ENCODE results near the gene SUCNR1. TPM values are rescaled to one million over a fixed set of nuclear protein-coding genes. Genes with fewer than 3 reads are reported as not detected.

The SUCNR1 gene
- total RNA-seq, 4 donors from 2014 or later = 0.10 to 0.20 TPM; not detected in 2

DNA sequence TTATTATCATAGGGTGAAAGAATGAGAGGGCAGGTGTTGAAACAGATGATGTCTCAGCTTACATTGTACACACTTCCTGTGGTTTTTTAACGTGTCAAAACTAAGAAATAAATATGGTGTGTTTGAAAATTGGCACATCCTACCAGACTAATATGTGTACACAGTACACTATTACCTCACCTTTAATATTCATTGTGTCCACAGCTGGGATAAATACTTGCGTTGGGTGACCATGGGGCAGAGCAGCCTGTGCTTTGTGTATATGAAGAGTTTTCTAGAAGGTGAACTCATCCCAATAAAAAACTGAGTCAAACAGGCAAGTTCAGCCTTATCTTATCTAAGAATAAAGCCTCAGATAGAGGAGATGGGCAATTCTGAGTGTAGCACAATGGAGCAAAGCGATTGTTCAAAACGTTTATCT is 17.3 kb downstream of the SUCNR1 start:
- H3K36me3 ChIP-seq = no peaks in the 10 kb centered on the region
- no peak overlapping the region for H3K4me3 ChIP-seq
- H3K4me1 ChIP-seq = no peaks in the 10 kb centered on the region
- TF ChIP-seq, protein P1, sequence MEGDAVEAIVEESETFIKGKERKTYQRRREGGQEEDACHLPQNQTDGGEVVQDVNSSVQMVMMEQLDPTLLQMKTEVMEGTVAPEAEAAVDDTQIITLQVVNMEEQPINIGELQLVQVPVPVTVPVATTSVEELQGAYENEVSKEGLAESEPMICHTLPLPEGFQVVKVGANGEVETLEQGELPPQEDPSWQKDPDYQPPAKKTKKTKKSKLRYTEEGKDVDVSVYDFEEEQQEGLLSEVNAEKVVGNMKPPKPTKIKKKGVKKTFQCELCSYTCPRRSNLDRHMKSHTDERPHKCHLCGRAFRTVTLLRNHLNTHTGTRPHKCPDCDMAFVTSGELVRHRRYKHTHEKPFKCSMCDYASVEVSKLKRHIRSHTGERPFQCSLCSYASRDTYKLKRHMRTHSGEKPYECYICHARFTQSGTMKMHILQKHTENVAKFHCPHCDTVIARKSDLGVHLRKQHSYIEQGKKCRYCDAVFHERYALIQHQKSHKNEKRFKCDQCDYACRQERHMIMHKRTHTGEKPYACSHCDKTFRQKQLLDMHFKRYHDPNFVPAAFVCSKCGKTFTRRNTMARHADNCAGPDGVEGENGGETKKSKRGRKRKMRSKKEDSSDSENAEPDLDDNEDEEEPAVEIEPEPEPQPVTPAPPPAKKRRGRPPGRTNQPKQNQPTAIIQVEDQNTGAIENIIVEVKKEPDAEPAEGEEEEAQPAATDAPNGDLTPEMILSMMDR (IDR thresholded peaks at IDR 0.05 in 4 of 5, conservative IDR thresholded peaks at IDR 0.05 in 1 of 5) = no peak
- no peak for TF ChIP-seq POLR2A (IDR thresholded peaks at IDR 0.05)
- in situ Hi-C loops (cut with MboI; ENCODE audit: low sequenced_read_pairs in 4 of 4) = no loop called here
- H3K27ac ChIP-seq = no peak overlapping the region
- H3K9me3 ChIP-seq = no peaks in the 10 kb centered on the region
- no peaks in the 10 kb centered on the region for H3K27me3 ChIP-seq
- ATAC-seq (no peak), DNase-seq (no peak)
- intact Hi-C loops (cut with DNase I; ENCODE audit: low total_unique reads) = no loop called here

DNA sequence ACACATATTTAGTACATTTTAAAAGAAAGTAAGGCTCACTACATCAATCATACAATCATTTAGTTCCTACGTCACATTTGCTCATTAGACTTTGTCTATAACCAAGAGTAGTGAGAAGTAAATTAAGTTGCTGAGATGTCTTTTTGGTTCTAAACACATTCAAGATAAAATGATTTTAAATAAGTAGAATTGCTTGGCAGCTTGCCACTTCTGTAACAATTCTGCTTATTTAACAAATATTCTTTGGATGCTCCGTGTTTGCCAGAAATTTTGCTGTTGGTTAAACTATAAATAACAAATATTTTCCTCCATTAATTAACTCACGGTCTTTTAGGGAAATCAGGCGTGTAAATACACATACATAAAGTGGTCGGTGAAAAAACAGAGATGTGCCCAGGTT is 18.3 kb downstream of the SUCNR1 start:
- Histone ChIP-seq H3K27me3 (no peaks in the 10 kb centered on the region), H3K36me3 (no peaks in the 10 kb centered on the region), H3K27ac (no peak overlapping the region), H3K4me1 (no peaks in the 10 kb centered on the region), H3K9me3 (no peaks in the 10 kb centered on the region), H3K4me3 (no peak overlapping the region)
- DNase-seq (no peak), ATAC-seq (no peak)
- intact Hi-C loops (cut with DNase I; ENCODE audit: low total_unique reads) (no loop called here), in situ Hi-C loops (cut with MboI; ENCODE audit: low sequenced_read_pairs in 4 of 4) (no loop called here)
- no peak for TF ChIP-seq POLR2A (IDR thresholded peaks at IDR 0.05)
- TF ChIP-seq, protein P1 (IDR thresholded peaks at IDR 0.05 in 4 of 5, conservative IDR thresholded peaks at IDR 0.05 in 1 of 5) = no peak

DNA sequence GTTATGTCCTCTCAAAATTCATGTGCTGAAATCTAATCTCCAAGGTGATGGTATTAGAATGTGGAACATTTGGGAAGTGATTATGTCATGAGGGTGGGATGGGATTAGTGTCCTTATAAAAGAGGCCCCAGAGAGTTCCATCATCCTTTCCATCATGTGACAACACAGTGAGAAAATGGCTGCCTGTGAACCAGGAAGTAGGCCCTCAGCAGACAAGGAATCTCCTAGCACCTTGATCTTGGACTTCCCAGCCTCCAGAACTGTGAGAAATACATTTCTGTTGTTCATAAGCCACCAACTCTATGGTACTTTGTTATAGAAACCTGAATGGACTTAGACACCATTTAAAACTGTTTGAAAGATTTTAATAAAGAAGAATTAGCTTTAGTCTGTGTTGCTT is 20.8 kb downstream of the SUCNR1 start:
- no peaks in the 10 kb centered on the region for H3K27me3 ChIP-seq
- no peak overlapping the region for H3K27ac ChIP-seq
- H3K9me3 ChIP-seq = no peaks in the 10 kb centered on the region
- in situ Hi-C loops (cut with MboI; ENCODE audit: low sequenced_read_pairs in 4 of 4) = no loop called here
- no peaks in the 10 kb centered on the region for H3K36me3 ChIP-seq
- intact Hi-C loops (cut with DNase I; ENCODE audit: low total_unique reads) = no loop called here
- no peak for ATAC-seq
- no peak overlapping the region for H3K4me3 ChIP-seq
- TF ChIP-seq POLR2A (IDR thresholded peaks at IDR 0.05) = no peak
- TF ChIP-seq, protein P1 (IDR thresholded peaks at IDR 0.05 in 4 of 5, conservative IDR thresholded peaks at IDR 0.05 in 1 of 5) = no peak
- H3K4me1 ChIP-seq = no peaks in the 10 kb centered on the region
- DNase-seq = no peak

DNA sequence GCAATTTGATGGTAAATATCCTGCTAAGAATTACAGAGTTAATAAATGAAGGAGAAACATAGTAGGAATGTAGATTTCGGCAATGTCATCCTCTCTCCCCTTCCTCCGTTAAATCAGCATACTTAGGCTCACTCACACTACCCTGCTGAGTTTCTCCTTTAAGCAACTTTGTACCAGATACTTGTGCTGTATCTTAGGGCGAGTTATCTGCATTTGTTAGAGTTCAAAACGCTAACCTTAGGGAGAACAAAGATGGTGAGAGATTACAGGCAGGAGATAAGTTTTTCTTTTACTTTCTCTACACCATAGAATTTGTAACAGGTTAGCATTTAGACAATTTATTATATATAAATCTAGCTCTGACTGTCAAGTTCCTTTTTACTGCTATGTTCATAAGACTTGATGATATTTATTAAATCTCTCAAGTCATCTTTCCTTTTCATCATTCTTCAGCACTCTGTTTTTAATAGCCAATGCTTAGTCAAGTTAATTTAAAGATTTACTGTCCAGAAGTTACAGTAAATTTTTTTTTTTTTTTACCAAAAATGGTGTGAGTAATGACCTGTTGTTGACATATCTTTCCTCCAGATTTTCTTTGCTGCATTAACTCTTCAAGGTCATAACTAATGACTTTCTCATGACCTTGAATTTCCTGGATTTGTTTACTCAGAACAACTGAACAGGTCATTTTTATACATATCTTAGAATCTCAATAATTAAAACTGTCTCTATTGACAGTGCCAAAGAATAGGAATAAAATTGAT is 22.2 kb downstream of the SUCNR1 start:
- in situ Hi-C loops (cut with MboI; ENCODE audit: low sequenced_read_pairs in 4 of 4) (no loop called here), intact Hi-C loops (cut with DNase I; ENCODE audit: low total_unique reads) (no loop called here)
- no peak for DNase-seq
- Histone ChIP-seq H3K36me3 (no peaks in the 10 kb centered on the region), H3K9me3 (no peaks in the 10 kb centered on the region), H3K27ac (no peak overlapping the region), H3K4me1 (no peaks in the 10 kb centered on the region), H3K27me3 (no peaks in the 10 kb centered on the region), H3K4me3 (no peak overlapping the region)
- TF ChIP-seq, protein P1 (IDR thresholded peaks at IDR 0.05 in 4 of 5, conservative IDR thresholded peaks at IDR 0.05 in 1 of 5) = no peak
- no peak for TF ChIP-seq POLR2A (IDR thresholded peaks at IDR 0.05)
- ATAC-seq = no peak
